Stimulated activated CD8-positive, alpha-beta memory T cell treated with anti-CD3 and anti-CD28 coated beads, Interleukin-15, amount 100 ng/mL, for 48 hours (primary cell): ENCODE data around the gene GREM2.

ENCODE experiments used
- DNase-seq, 2 donors: peaks; one replicate each; pipeline ENCODE4 v3.0.0-alpha.2; 2020; ENCODE audit warnings: low read depth in 2 of 2

The GREM2 gene

GRCh38 chr1:240499012-240499411 is 112.9 kb downstream of the GREM2 start:
- DNase-seq: no peak

GRCh38 chr1:240498335-240498734 is 113.6 kb downstream of the GREM2 start:
- DNase-seq: no peak

- no peak for DNase-seq
Measured at GRCh38 chr1:240497908-240498307, 114.0 kb downstream of the GREM2 start.

GRCh38 chr1:240496941-240497340 is 115.0 kb downstream of the GREM2 start:
- DNase-seq: no peak

GRCh38 chr1:240496356-240496755 is 115.6 kb downstream of the GREM2 start:
- no peak for DNase-seq

- no peak for DNase-seq
Measured at GRCh38 chr1:240495601-240496000, 116.4 kb downstream of the GREM2 start.

GRCh38 chr1:240492832-240493440 is 119.0 kb downstream of the GREM2 start:
- no peak for DNase-seq

- DNase-seq: no peak
Measured at GRCh38 chr1:240491796-240492195, 120.2 kb downstream of the GREM2 start.

- DNase-seq: no peak
Measured at GRCh38 chr1:240491156-240491555, 120.8 kb downstream of the GREM2 start.

- no peak for DNase-seq
Measured at GRCh38 chr1:240487493-240487892, 124.5 kb downstream of the GREM2 start.

- no peak for DNase-seq
Measured at GRCh38 chr1:240486611-240487010, 125.3 kb downstream of the GREM2 start.

- no peak for DNase-seq
Measured at GRCh38 chr1:240484804-240485443, 127.0 kb downstream of the GREM2 start.

GRCh38 chr1:240478536-240478935 is 133.4 kb downstream of the GREM2 start:
- no peak for DNase-seq

GRCh38 chr1:240475832-240476231 is 136.1 kb downstream of the GREM2 start:
- no peak for DNase-seq

GRCh38 chr1:240474133-240474614 is 137.8 kb downstream of the GREM2 start:
- DNase-seq: no peak

- no peak for DNase-seq
Measured at GRCh38 chr1:240468656-240469055, 143.3 kb downstream of the GREM2 start.

- DNase-seq: no peak
Measured at GRCh38 chr1:240467895-240468294, 144.1 kb downstream of the GREM2 start.

- no peak for DNase-seq
Measured at GRCh38 chr1:240466509-240466908, 145.4 kb downstream of the GREM2 start.

GRCh38 chr1:240465531-240465940 is 146.4 kb downstream of the GREM2 start:
- no peak for DNase-seq

GRCh38 chr1:240464099-240464498 is 147.9 kb downstream of the GREM2 start:
- DNase-seq: no peak

GRCh38 chr1:240462766-240463395 is 149.1 kb downstream of the GREM2 start:
- no peak for DNase-seq

GRCh38 chr1:240462277-240462676 is 149.7 kb downstream of the GREM2 start:
- no peak for DNase-seq

- no peak for DNase-seq
Measured at GRCh38 chr1:240457203-240457602, 154.8 kb downstream of the GREM2 start.
